Upper lobe of right lung (tissue), 1 donor: ENCODE data around the gene ILF3. TPM values are rescaled to one million over a fixed set of nuclear protein-coding genes. Genes with fewer than 3 reads are reported as not detected.
A peak's percentile ranks its signal among the peaks of the same experiment; 100 is the strongest.

Experiments used
- ATAC-seq: fragments of 200-7000 bp; cut with Tn5 transposase; one replicate; pipeline ENCODE4 v1.9.1; 2020; ENCODE audit warnings: mild to moderate bottlenecking, moderate library complexity
- DNase-seq: peaks from one replicate; pipeline ENCODE4 v3.0.0-alpha.2; 2020
- H3K27ac ChIP-seq: fragments of 200-600 bp; one replicate; pipeline ENCODE4 v1.8.0; 2022
- H3K27me3 ChIP-seq: fragments of 200-600 bp; one replicate; pipeline ENCODE4 v1.8.0; 2022; ENCODE audit warnings: mild to moderate bottlenecking
- H3K36me3 ChIP-seq: fragments of 200-600 bp; one replicate; pipeline ENCODE4 v1.8.0; 2022
- H3K4me1 ChIP-seq: fragments of 200-600 bp; one replicate; pipeline ENCODE4 v1.8.0; 2022
- H3K4me3 ChIP-seq: fragments of 200-600 bp; one replicate; pipeline ENCODE4 v1.8.0; 2022; ENCODE audit warnings: mild to moderate bottlenecking
- H3K9me3 ChIP-seq: fragments of 200-600 bp; one replicate; pipeline ENCODE4 v1.8.0; 2022
- CTCF ChIP-seq: fragments of 200-600 bp; IDR thresholded peaks from one replicate; pipeline ENCODE4 v1.8.0; 2022; ENCODE audit warnings: antibody characterized with exemption
- intact Hi-C: fragments of 100-400 bp; cut with DNase I; formaldehyde crosslinking; loops from one replicate; pipeline ENCODE4 v1.11.0; 2022
- long read RNA-seq: library from polyadenylated mRNA; unstranded; transcript quantifications from one replicate; pipeline ENCODE4 v2.0.0, GENCODE V29; 2021
- total RNA-seq: library from RNA; stranded (reverse); fragmentation: NEBNext Ultra II Directional; extraction: Animal tissue kit (Norgen Biotek cat#: 25700); gene quantifications from one replicate; pipeline ENCODE4 v1.2.1, GENCODE V29; 2021
- donor health status: DM: no; HTN: yes; CAD: no; lungs with severe emphysema.

Gene ILF3
- total RNA-seq: 182 TPM
- long read RNA-seq, full-length matches to known transcripts: 28 of 194 reads
- long read RNA-seq, partial matches to known transcripts: 29 of 194 reads
- long read RNA-seq, other reads (novel, unspliced or antisense): 137 of 194 reads

- Histone ChIP-seq H3K4me3 (peak within 1 kb of the TSS; percentile 93), H3K36me3 (no peaks in the 10 kb centered on the region), H3K27me3 (no peaks in the 10 kb centered on the region), H3K27ac (peak within 1 kb of the TSS; percentile 99), H3K4me1 (peaks cover 27% of the 10 kb centered on the region), H3K9me3 (no peaks in the 10 kb centered on the region)
- TF ChIP-seq CTCF: no peak
- ATAC-seq: peak; percentile 94
- DNase-seq: peak; percentile 99
- intact Hi-C loops: no loop called here
Observed at GRCh38 chr19:10653732-10654609, at the start of gene ILF3. ILF3 (plus strand) TSS chr19:10654346; CDS start chr19:10670606, 16,260 bp downstream.

GRCh38 chr19:10604460-10604980, 49.6 kb upstream of the ILF3 start:
- no peaks in the 10 kb centered on the region for H3K27me3 ChIP-seq
- DNase-seq (no peak), ATAC-seq (peak; percentile 20)
- H3K36me3 ChIP-seq: no peaks in the 10 kb centered on the region
- peak overlapping the region; percentile 95 for H3K27ac ChIP-seq
- no peak for TF ChIP-seq CTCF
- H3K4me1 ChIP-seq: peaks cover 38% of the 10 kb centered on the region
- H3K4me3 ChIP-seq: peak overlapping the region; percentile 96
- no peaks in the 10 kb centered on the region for H3K9me3 ChIP-seq
- intact Hi-C loops: no loop called here

GRCh38 chr19:10611907-10612306, 42.2 kb upstream of the ILF3 start:
- DNase-seq (no peak), ATAC-seq (no peak)
- no peak for TF ChIP-seq CTCF
- Histone ChIP-seq H3K4me1 (peaks cover 54% of the 10 kb centered on the region), H3K36me3 (no peaks in the 10 kb centered on the region), H3K9me3 (no peaks in the 10 kb centered on the region), H3K4me3 (no peak overlapping the region), H3K27ac (peak overlapping the region; percentile 83), H3K27me3 (no peaks in the 10 kb centered on the region)
- intact Hi-C loops: no loop called here

- Histone ChIP-seq H3K27ac (peak overlapping the region; percentile 83), H3K27me3 (no peaks in the 10 kb centered on the region), H3K4me3 (no peak overlapping the region), H3K9me3 (no peaks in the 10 kb centered on the region), H3K36me3 (no peaks in the 10 kb centered on the region), H3K4me1 (peaks cover 54% of the 10 kb centered on the region)
- intact Hi-C loops: no loop called here
- ATAC-seq (peak; percentile 98), DNase-seq (peak; percentile 91)
- TF ChIP-seq CTCF: no peak
Observed at GRCh38 chr19:10612499-10613119, 41.5 kb upstream of the ILF3 start.

GRCh38 chr19:10615429-10616023, 38.6 kb upstream of the ILF3 start:
- Histone ChIP-seq H3K9me3 (no peaks in the 10 kb centered on the region), H3K4me1 (peaks cover 50% of the 10 kb centered on the region), H3K27me3 (no peaks in the 10 kb centered on the region), H3K4me3 (no peak overlapping the region), H3K27ac (peak overlapping the region; percentile 76), H3K36me3 (no peaks in the 10 kb centered on the region)
- DNase-seq: no peak
- TF ChIP-seq CTCF: no peak
- intact Hi-C loops: no loop called here
- ATAC-seq: no peak
